Body of pancreas (tissue), 4 donors: ENCODE results near the gene ACVRL1.

ENCODE experiments used
- POLR2A ChIP-seq, 3 donors: fragments of 450-650 bp; IDR thresholded peaks; one replicate each; pipeline ENCODE4 v1.6.1; 2016; ENCODE audit warnings: antibody characterized with exemption in 3 of 3, mild to moderate bottlenecking in 2 of 3
- TF ChIP-seq, protein P1 (sequence below), 7 experiments: fragments of 450-650 bp in 4 of 7; fragments of 200-600 bp in 3 of 7; sonication (generic) in 3 of 7; IDR thresholded peaks; one replicate each; pipeline ENCODE4 v1.5.1; 2016 to 2019; ENCODE audit warnings: antibody characterized with exemption in 7 of 7

DNA sequence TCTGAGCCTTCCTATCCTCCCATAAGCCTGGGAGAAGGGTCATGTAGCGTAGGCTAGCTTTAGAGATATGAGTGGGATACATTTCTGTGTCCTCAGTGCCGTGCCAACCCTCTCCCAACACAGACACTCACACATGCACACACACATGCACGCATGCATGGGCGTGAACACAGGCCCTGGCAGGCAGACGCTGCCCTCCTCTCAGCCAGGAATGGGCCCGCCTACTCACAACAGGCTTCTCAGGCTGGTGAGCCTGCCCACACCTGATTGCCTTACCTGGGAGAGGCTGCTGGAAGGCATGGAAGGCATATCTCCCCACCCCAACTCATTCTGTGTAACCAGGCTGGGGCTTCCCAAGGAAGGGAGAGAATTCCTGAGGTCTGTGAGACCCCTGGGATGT, 31.4 kb downstream of the ACVRL1 start:
- TF ChIP-seq, protein P1, sequence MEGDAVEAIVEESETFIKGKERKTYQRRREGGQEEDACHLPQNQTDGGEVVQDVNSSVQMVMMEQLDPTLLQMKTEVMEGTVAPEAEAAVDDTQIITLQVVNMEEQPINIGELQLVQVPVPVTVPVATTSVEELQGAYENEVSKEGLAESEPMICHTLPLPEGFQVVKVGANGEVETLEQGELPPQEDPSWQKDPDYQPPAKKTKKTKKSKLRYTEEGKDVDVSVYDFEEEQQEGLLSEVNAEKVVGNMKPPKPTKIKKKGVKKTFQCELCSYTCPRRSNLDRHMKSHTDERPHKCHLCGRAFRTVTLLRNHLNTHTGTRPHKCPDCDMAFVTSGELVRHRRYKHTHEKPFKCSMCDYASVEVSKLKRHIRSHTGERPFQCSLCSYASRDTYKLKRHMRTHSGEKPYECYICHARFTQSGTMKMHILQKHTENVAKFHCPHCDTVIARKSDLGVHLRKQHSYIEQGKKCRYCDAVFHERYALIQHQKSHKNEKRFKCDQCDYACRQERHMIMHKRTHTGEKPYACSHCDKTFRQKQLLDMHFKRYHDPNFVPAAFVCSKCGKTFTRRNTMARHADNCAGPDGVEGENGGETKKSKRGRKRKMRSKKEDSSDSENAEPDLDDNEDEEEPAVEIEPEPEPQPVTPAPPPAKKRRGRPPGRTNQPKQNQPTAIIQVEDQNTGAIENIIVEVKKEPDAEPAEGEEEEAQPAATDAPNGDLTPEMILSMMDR (IDR thresholded peaks at IDR 0.05), result no peak
- TF ChIP-seq POLR2A (IDR thresholded peaks at IDR 0.05), result no peak
